B cell (primary cell): ENCODE results near the gene TMEM250. TPM values are rescaled to one million over a fixed set of nuclear protein-coding genes. Genes with fewer than 3 reads are reported as not detected.

Experiments used
- ATAC-seq: fragments of 200-7000 bp; cut with Tn5 transposase; one replicate; pipeline ENCODE4 v1.10.0; 2021; ENCODE audit warnings: low read depth, mild to moderate bottlenecking, moderate number of reproducible peaks, moderate library complexity
- CTCF ChIA-PET: fragments of 350-600 bp; sonication (Branson Sonifier 250); formaldehyde crosslinking; loops from one replicate; lab custom pipeline; 2021; ENCODE audit warnings: antibody characterized with exemption, inconsistent platforms; lab: Charles Lee
- POLR2A ChIA-PET: fragments of 350-600 bp; sonication (Branson Sonifier 250); formaldehyde crosslinking; loops from one replicate; lab custom pipeline; 2021; ENCODE audit warnings: antibody characterized with exemption; lab: Charles Lee
- DNase-seq: peaks from one replicate; pipeline ENCODE4 v3.0.0; 2013
- H2AFZ ChIP-seq: 2 replicates; pipeline ENCODE4 v1.6.1; 2012; ENCODE audit warnings: mild to moderate bottlenecking, low read depth, low read length; ENCODE audit not compliant: insufficient read depth, poor library complexity, severe bottlenecking
- H3K27ac ChIP-seq, 2 donors: 1 replicate in 1 of 2; 2 replicates in 1 of 2; pipeline ENCODE4 v1.5.1; 2012 to 2013; ENCODE audit warnings: low read length in 2 of 2, mild to moderate bottlenecking in 2 of 2, moderate library complexity in 1 of 2
- H3K27me3 ChIP-seq, 4 experiments: fragments of 200-600 bp in 1 of 4; sonication (generic) in 1 of 4; replicated peaks in 1 of 4; 1 replicate in 2 of 4; 2 replicates in 2 of 4; pipeline versions ENCODE4 v1.6.1 to v1.7.0; 2013 to 2016; ENCODE audit warnings: low read length in 3 of 4, mild to moderate bottlenecking in 2 of 4, mixed read lengths in 1 of 4, moderate library complexity in 1 of 4; ENCODE audit not compliant: insufficient read depth in 4 of 4, control insufficient read depth in 3 of 4; ENCODE audit errors: control extremely low read depth in 1 of 4
- H3K36me3 ChIP-seq, 2 experiments: replicated peaks in 1 of 2; 1 replicate in 1 of 2; 2 replicates in 1 of 2; pipeline versions ENCODE4 v1.6.1 to v1.7.1; 2013; ENCODE audit warnings: low read length in 1 of 2; ENCODE audit not compliant: insufficient read depth in 2 of 2, control insufficient read depth in 1 of 2; ENCODE audit errors: control extremely low read depth in 1 of 2, extremely low read depth in 1 of 2
- H3K4me1 ChIP-seq, 2 donors: fragments of 200-600 bp in 1 of 2; sonication (generic) in 1 of 2; 1 replicate in 1 of 2; 2 replicates in 1 of 2; pipeline versions ENCODE4 v1.5.1 to v1.6.1; 2013 to 2017; ENCODE audit warnings: low read length in 2 of 2; ENCODE audit not compliant: control insufficient read depth in 2 of 2, insufficient read depth in 2 of 2
- H3K4me2 ChIP-seq: replicated peaks from 2 replicates; pipeline ENCODE3; 2012; ENCODE audit warnings: mild to moderate bottlenecking, low read depth, low read length; ENCODE audit not compliant: poor library complexity, severe bottlenecking
- H3K4me3 ChIP-seq, 5 experiments: fragments of 200-600 bp in 1 of 5; sonication (generic) in 1 of 5; 1 replicate in 3 of 5; 2 replicates in 2 of 5; pipeline versions ENCODE4 v1.5.1 to v1.7.0; 2011 to 2016; ENCODE audit warnings: low read length in 4 of 5, mild to moderate bottlenecking in 4 of 5, low read depth in 2 of 5, control low read depth in 1 of 5, moderate library complexity in 1 of 5; ENCODE audit not compliant: insufficient read depth in 1 of 5; ENCODE audit errors: control extremely low read depth in 1 of 5, extremely low read depth in 1 of 5
- H3K79me2 ChIP-seq: fragments of 200-600 bp; sonication (generic); one replicate; pipeline ENCODE4 v1.6.0; 2016; ENCODE audit warnings: low read length; ENCODE audit not compliant: control insufficient read depth, insufficient read depth
- H3K9ac ChIP-seq: fragments of 200-600 bp; sonication (generic); 2 replicates; pipeline ENCODE4 v1.6.1; 2017; ENCODE audit warnings: mild to moderate bottlenecking, low read length, moderate library complexity
- H3K9me3 ChIP-seq, 3 donors: one replicate each; pipeline versions ENCODE4 v1.6.1 to v1.7.1; 2013; ENCODE audit warnings: low read length in 2 of 3; ENCODE audit not compliant: control insufficient read depth in 2 of 3, insufficient read depth in 1 of 3; ENCODE audit errors: control extremely low read depth in 1 of 3
- H4K20me1 ChIP-seq: 2 replicates; pipeline ENCODE4 v1.6.0; 2012; ENCODE audit warnings: mild to moderate bottlenecking, low read length; ENCODE audit not compliant: insufficient read depth, control insufficient read depth, poor library complexity, severe bottlenecking
- H3K27ac Mint-ChIP-seq: one replicate; pipeline ENCODE4 v1.8.0; 2021; ENCODE audit warnings: mixed read lengths
- H3K27me3 Mint-ChIP-seq: one replicate; pipeline ENCODE4 v1.8.0; 2021; ENCODE audit warnings: mixed read lengths
- H3K4me1 Mint-ChIP-seq: one replicate; pipeline ENCODE4 v1.8.0; 2021; ENCODE audit warnings: mixed read lengths
- H3K4me3 Mint-ChIP-seq: one replicate; pipeline ENCODE4 v1.8.0; 2021; ENCODE audit warnings: mixed read lengths
- H3K9me3 Mint-ChIP-seq: one replicate; pipeline ENCODE4 v1.8.0; 2022; ENCODE audit warnings: mixed read lengths; ENCODE audit not compliant: insufficient read depth
- EZH2 ChIP-seq: IDR thresholded peaks from 2 replicates; pipeline ENCODE4 v1.6.1; 2012; ENCODE audit warnings: borderline replicate concordance, low read depth, mild to moderate bottlenecking, moderate library complexity, low read length; ENCODE audit not compliant: insufficient read depth, poor library complexity, severe bottlenecking
- WGBS: methylation state at CpG from one replicate; pipeline ENCODE4 v1.1.5; 2013; ENCODE audit warnings: missing lambda C conversion rate; ENCODE audit not compliant: insufficient coverage; 5-methylcytosine and 5-hydroxymethylcytosine counted together
- intact Hi-C: fragments of 100-400 bp; cut with micrococcal nuclease; formaldehyde crosslinking; loops from one replicate; pipeline ENCODE4 v1.10.0; 2022
- polyA plus RNA-seq: library from polyadenylated mRNA; depleted of rRNA; stranded (reverse); fragments of >200 nt; gene quantifications from 2 replicates; pipeline ENCODE4 v1.2.3, GENCODE V29; 2012
- total RNA-seq, 2 donors: library from RNA; stranded (reverse); fragments of 120-200 nt in 1 of 2; gene quantifications; 1 replicate in 1 of 2; 2 replicates in 1 of 2; pipeline versions ENCODE4 v1.2.3 to v1.2.4, GENCODE V29; 2013 to 2022
- TF ChIP-seq, protein P1 (sequence below): fragments of 200-600 bp; IDR thresholded peaks from one replicate; pipeline ENCODE4 v1.8.0; 2022; ENCODE audit warnings: antibody characterized with exemption, mild to moderate bottlenecking

Gene TMEM250
- total and polyA plus RNA-seq, 2 donors (not counting 1 experiment from before 2014, with no cell fraction given), result 11.1 to 29.6 TPM

DNA sequence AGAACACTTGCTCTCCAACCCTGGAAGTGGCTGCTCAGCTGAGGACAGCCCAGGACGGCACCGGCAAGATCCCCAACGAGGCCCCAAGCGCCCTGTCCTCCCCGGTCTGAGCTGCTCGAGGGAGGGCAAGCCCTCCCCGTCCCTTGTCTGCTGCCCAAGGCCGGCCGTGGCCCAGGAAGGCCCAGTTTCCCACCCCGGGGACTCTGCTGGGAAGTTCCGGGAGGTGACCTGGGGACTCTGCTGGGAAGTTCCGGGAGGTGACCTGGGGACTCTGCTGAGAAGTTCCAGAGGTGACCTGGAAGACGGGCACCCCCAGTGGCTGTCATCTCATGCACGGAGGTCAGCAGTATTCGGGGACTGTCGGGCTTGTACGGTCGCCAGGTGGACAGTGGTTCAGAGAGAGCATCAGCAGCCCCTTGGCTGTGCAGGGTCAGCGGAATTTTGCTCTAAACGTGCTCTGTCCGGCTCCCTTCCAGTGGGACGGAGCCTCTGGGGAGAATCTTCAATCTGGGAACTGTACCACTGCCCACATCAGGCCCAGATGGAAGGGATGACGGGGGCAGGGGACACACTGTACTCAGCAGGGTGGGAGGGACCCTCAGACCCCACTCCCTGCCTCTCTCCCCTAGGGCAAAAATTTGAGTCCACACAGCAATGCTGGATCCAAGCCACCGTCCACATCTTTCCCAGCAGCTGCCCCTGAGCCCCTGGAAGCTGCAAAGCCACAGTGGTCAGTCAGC, 30.8 kb downstream of the TMEM250 start:
- intact Hi-C loops, result no loop called here
- peak; percentile 2 for DNase-seq
- no peak overlapping the region for H2AFZ ChIP-seq
- no peak overlapping the region for H3K4me3 ChIP-seq
- POLR2A ChIA-PET, result no interaction called here
- Mint-ChIP-seq H3K27me3 (peaks cover 24% of the 10 kb centered on the region), H3K4me3 (no peak overlapping the region), H3K9me3 (no peaks in the 10 kb centered on the region), H3K27ac (no peak overlapping the region), H3K4me1 (peaks cover 4% of the 10 kb centered on the region)
- no peaks in the 10 kb centered on the region for H4K20me1 ChIP-seq
- H3K4me2 ChIP-seq, result no peak overlapping the region
- no peak overlapping the region for H3K9ac ChIP-seq
- peaks cover 0 to 41% (median 6%) of the 10 kb centered on the region in 4 experiments for H3K27me3 ChIP-seq
- H3K9me3 ChIP-seq, result no peaks in the 10 kb centered on the region
- CTCF ChIA-PET, result interaction anchor here (1.4 kb wide), 1 partner anchor 35 kb away, joined by 5 read pairs; no protein-coding TSS in a partner anchor
- H3K79me2 ChIP-seq, result no peaks in the 10 kb centered on the region
- H3K27ac ChIP-seq, result no peak overlapping the region
- H3K4me1 ChIP-seq, result peaks cover 0 to 4% of the 10 kb centered on the region in 2 donors
- TF ChIP-seq, protein P1, sequence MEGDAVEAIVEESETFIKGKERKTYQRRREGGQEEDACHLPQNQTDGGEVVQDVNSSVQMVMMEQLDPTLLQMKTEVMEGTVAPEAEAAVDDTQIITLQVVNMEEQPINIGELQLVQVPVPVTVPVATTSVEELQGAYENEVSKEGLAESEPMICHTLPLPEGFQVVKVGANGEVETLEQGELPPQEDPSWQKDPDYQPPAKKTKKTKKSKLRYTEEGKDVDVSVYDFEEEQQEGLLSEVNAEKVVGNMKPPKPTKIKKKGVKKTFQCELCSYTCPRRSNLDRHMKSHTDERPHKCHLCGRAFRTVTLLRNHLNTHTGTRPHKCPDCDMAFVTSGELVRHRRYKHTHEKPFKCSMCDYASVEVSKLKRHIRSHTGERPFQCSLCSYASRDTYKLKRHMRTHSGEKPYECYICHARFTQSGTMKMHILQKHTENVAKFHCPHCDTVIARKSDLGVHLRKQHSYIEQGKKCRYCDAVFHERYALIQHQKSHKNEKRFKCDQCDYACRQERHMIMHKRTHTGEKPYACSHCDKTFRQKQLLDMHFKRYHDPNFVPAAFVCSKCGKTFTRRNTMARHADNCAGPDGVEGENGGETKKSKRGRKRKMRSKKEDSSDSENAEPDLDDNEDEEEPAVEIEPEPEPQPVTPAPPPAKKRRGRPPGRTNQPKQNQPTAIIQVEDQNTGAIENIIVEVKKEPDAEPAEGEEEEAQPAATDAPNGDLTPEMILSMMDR, result no peak
- TF ChIP-seq EZH2, result no peak
- WGBS, result 82% methylated on average over 24 of the region's 24 CpGs
- no peaks in the 10 kb centered on the region for H3K36me3 ChIP-seq
- no peak for ATAC-seq
